ENCODE results near the gene RAX2.
"Not testable (repeated sequence)": the region's sequence is repeated elsewhere in the genome, so short reads cannot be mapped to it uniquely, and the experiment has no call there.

Gene RAX2

GRCh38 chr19:3775831-3776230 is 3.8 kb upstream of the RAX2 start:
- DNase-seq = no peak

- no peak for DNase-seq
Measured at GRCh38 chr19:3775374-3775711, 3.3 kb upstream of the RAX2 start.

- no peak for DNase-seq
Measured at GRCh38 chr19:3774621-3775373, 2.8 kb upstream of the RAX2 start.

- no peak for DNase-seq
Measured at GRCh38 chr19:3773814-3774515, 1.9 kb upstream of the RAX2 start.

GRCh38 chr19:3771000-3771905 is 775 bp downstream of the RAX2 start:
- DNase-seq = no peak

- no peak for DNase-seq
Measured at GRCh38 chr19:3770136-3770999, 1.7 kb downstream of the RAX2 start.

- DNase-seq = no peak
Measured at GRCh38 chr19:3769494-3769893, 2.5 kb downstream of the RAX2 start.

- no peak for DNase-seq
Measured at GRCh38 chr19:3768748-3769099, 3.3 kb downstream of the RAX2 start.

GRCh38 chr19:3768015-3768747 is 3.8 kb downstream of the RAX2 start:
- DNase-seq = no peak

- DNase-seq = no peak
Measured at GRCh38 chr19:3767050-3767449, 5.0 kb downstream of the RAX2 start.

GRCh38 chr19:3766520-3766919 is 5.5 kb downstream of the RAX2 start:
- DNase-seq = peak; percentile 18

GRCh38 chr19:3765757-3766156 is 6.3 kb downstream of the RAX2 start:
- DNase-seq = not testable (repeated sequence)

GRCh38 chr19:3765121-3765520 is 6.9 kb downstream of the RAX2 start:
- DNase-seq = no peak

GRCh38 chr19:3762501-3763459 is 9.2 kb downstream of the RAX2 start, which contains the start of gene MRPL54:
MRPL54 (plus strand) TSS chr19:3762682; CDS start chr19:3762701, 19 bp downstream.
- peak; percentile 100 for DNase-seq

- no peak for DNase-seq
Measured at GRCh38 chr19:3762130-3762473, 9.9 kb downstream of the RAX2 start.

- peak; percentile 96 for DNase-seq
Measured at GRCh38 chr19:3761382-3762129, 10.5 kb downstream of the RAX2 start, which contains the start of gene APBA3. APBA3 (minus strand) TSS chr19:3761692; CDS start chr19:3760264, 1,428 bp downstream.

GRCh38 chr19:3760871-3761361 is 11.1 kb downstream of the RAX2 start:
- DNase-seq = peak; percentile 14

- DNase-seq = no peak
Measured at GRCh38 chr19:3759482-3760254, 12.4 kb downstream of the RAX2 start.

- DNase-seq = not testable (repeated sequence)
Measured at GRCh38 chr19:3758297-3758696, 13.7 kb downstream of the RAX2 start.

Data from CD4-positive, alpha-beta T cell treated with Interleukin-6 for 4 hours (primary cell).